SH-SY5Y (cell line): ENCODE data around the gene NAV2.

Experiments
- GATA2 ChIP-seq: IDR thresholded peaks from 2 replicates; pipeline ENCODE4 v1.6.1; 2011; ENCODE audit warnings: mild to moderate bottlenecking, low read depth, low read length
- GATA3 ChIP-seq: IDR thresholded peaks from 2 replicates; pipeline ENCODE4 v1.6.1; 2011; ENCODE audit warnings: low read depth, mild to moderate bottlenecking, low read length, moderate library complexity

DNA sequence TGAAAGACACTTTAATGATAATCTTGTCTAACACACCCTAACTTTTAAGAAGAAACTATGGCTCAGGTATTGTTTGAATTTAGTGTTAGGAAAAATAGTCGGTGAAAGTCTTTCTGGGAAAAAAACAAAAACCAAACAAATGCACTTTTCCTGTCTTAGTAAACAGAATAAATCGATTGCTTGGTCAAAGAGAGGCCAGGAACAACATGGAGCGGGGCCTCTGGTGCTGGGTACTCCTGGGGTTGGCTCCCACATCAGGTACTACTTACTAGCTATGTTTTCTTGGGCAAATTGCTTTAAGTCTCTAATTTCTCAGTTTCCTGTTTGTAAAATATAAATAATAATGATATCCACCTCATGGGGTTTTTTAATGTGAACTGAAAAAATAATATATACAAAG lies 46.8 kb downstream of the NAV2 start:
- TF ChIP-seq GATA2 (no peak), GATA3 (no peak)
